ENCODE data around the gene UPF3B.

GRCh38 chrX:119880552-119881437, 28.0 kb upstream of the UPF3B start:
- peak in 1 of 3 donors; percentile 22 for TF ChIP-seq CTCF (IDR thresholded peaks at IDR 0.05)
- TF ChIP-seq POLR2A (IDR thresholded peaks at IDR 0.05): no peak
